GM19043 (cell line): Measurements from ENCODE around the gene PIK3CG.
"Not testable (repeated sequence)": the region's sequence is repeated elsewhere in the genome, so short reads cannot be mapped to it uniquely, and the experiment has no call there.

Experiments
- ATAC-seq: cut with Tn5 transposase; IDR thresholded peaks from one replicate; pipeline ENCODE4 v1.9.1; 2021; ENCODE audit warnings: low read depth; ENCODE audit not compliant: unreplicated experiment

Gene PIK3CG

GRCh38 chr7:106883456-106884026 lies 18.5 kb downstream of the PIK3CG start:
- ATAC-seq, result no peak

GRCh38 chr7:106885652-106886051 lies 20.6 kb downstream of the PIK3CG start:
- ATAC-seq, result no peak

- peak; percentile 63 for ATAC-seq
Measured at GRCh38 chr7:106887421-106887820, 22.3 kb downstream of the PIK3CG start.

- ATAC-seq, result no peak
Measured at GRCh38 chr7:106888204-106888603, 23.1 kb downstream of the PIK3CG start.

- ATAC-seq, result no peak
Measured at GRCh38 chr7:106890952-106891351, 25.9 kb downstream of the PIK3CG start.

- ATAC-seq, result no peak
Measured at GRCh38 chr7:106891548-106892410, 26.7 kb downstream of the PIK3CG start.

- no peak for ATAC-seq
Measured at GRCh38 chr7:106893591-106893990, 28.5 kb downstream of the PIK3CG start.

- ATAC-seq, result peak; percentile 84
Measured at GRCh38 chr7:106895246-106895864, 30.3 kb downstream of the PIK3CG start.

GRCh38 chr7:106896231-106896630 lies 31.1 kb downstream of the PIK3CG start:
- no peak for ATAC-seq

GRCh38 chr7:106897553-106897952 lies 32.5 kb downstream of the PIK3CG start:
- ATAC-seq, result not testable (repeated sequence)

GRCh38 chr7:106898967-106899366 lies 33.9 kb downstream of the PIK3CG start:
- not testable (repeated sequence) for ATAC-seq

- no peak for ATAC-seq
Measured at GRCh38 chr7:106901828-106902441, 36.9 kb downstream of the PIK3CG start.

GRCh38 chr7:106905734-106906133 lies 40.7 kb downstream of the PIK3CG start:
- ATAC-seq, result no peak

- ATAC-seq, result no peak
Measured at GRCh38 chr7:106911959-106912358, 46.9 kb downstream of the PIK3CG start.

GRCh38 chr7:106914018-106914607 lies 49.0 kb downstream of the PIK3CG start:
- ATAC-seq, result no peak

GRCh38 chr7:106915407-106915806 lies 50.3 kb downstream of the PIK3CG start:
- no peak for ATAC-seq

- ATAC-seq, result peak; percentile 88
Measured at GRCh38 chr7:106915873-106916272, 50.8 kb downstream of the PIK3CG start.

GRCh38 chr7:106916679-106917078 lies 51.6 kb downstream of the PIK3CG start:
- ATAC-seq, result no peak

GRCh38 chr7:106918991-106919390 lies 53.9 kb downstream of the PIK3CG start:
- ATAC-seq, result no peak

GRCh38 chr7:106924468-106924867 lies 59.4 kb downstream of the PIK3CG start:
- not testable (repeated sequence) for ATAC-seq

- ATAC-seq, result no peak
Measured at GRCh38 chr7:106926892-106927291, 61.8 kb downstream of the PIK3CG start.
